Fibroblast of skin of abdomen (primary cell): Measurements from ENCODE around the gene MRPL37.
"Not testable (repeated sequence)": the region's sequence is repeated elsewhere in the genome, so short reads cannot be mapped to it uniquely, and the experiment has no call there.

ENCODE experiments used
- DNase-seq: peaks from one replicate; pipeline ENCODE4 v3.0.0-alpha.2; 2013

The MRPL37 gene

GRCh38 chr1:54220004-54220811 is 20.2 kb downstream of the MRPL37 start:
- peak; percentile 31 for DNase-seq

- no peak for DNase-seq
These were observed 21.3 kb downstream of the MRPL37 start for GRCh38 chr1:54221113-54221834.

- DNase-seq: no peak
These were observed 22.0 kb downstream of the MRPL37 start for GRCh38 chr1:54221867-54222484.

- DNase-seq: no peak
These were observed 22.7 kb downstream of the MRPL37 start for GRCh38 chr1:54222711-54223110.

GRCh38 chr1:54223441-54224202 is 23.7 kb downstream of the MRPL37 start:
- DNase-seq: no peak

GRCh38 chr1:54224233-54224632 is 24.3 kb downstream of the MRPL37 start:
- DNase-seq: no peak

- no peak for DNase-seq
These were observed 25.4 kb downstream of the MRPL37 start for GRCh38 chr1:54225378-54225777.

GRCh38 chr1:54225986-54226559 is 26.1 kb downstream of the MRPL37 start:
- DNase-seq: no peak

GRCh38 chr1:54227091-54227602 is 27.2 kb downstream of the MRPL37 start:
- DNase-seq: peak; percentile 36

- no peak for DNase-seq
These were observed 27.9 kb downstream of the MRPL37 start for GRCh38 chr1:54227891-54228310.

GRCh38 chr1:54228638-54229079 is 28.7 kb downstream of the MRPL37 start:
- no peak for DNase-seq

GRCh38 chr1:54229281-54229891 is 29.4 kb downstream of the MRPL37 start:
- peak; percentile 81 for DNase-seq

- no peak for DNase-seq
These were observed 30.8 kb downstream of the MRPL37 start for GRCh38 chr1:54230507-54231339.

GRCh38 chr1:54233196-54233595 is 33.2 kb downstream of the MRPL37 start:
- not testable (repeated sequence) for DNase-seq

- no peak for DNase-seq
These were observed 34.3 kb downstream of the MRPL37 start for GRCh38 chr1:54234284-54234683.

- DNase-seq: no peak
These were observed 37.6 kb downstream of the MRPL37 start for GRCh38 chr1:54237586-54237985.

GRCh38 chr1:54238353-54239034 is 38.5 kb downstream of the MRPL37 start:
- DNase-seq: no peak

- peak; percentile 74 for DNase-seq
These were observed 39.0 kb downstream of the MRPL37 start for GRCh38 chr1:54239035-54239383.

- DNase-seq: peak; percentile 73
These were observed 39.7 kb downstream of the MRPL37 start for GRCh38 chr1:54239631-54240031.

- no peak for DNase-seq
These were observed 40.9 kb downstream of the MRPL37 start for GRCh38 chr1:54240741-54241335.
